DOHH2 (cell line): ENCODE results near the gene DOCK9.

Experiments used
- CTCF ChIP-seq: fragments of 200-600 bp; sonication (generic); IDR thresholded peaks from one replicate; pipeline ENCODE4 v1.5.1; 2014; ENCODE audit warnings: antibody characterized with exemption, mild to moderate bottlenecking, low read depth, low read length; ENCODE audit not compliant: poor library complexity, severe bottlenecking
- EZH2phosphoT487 ChIP-seq: fragments of 200-600 bp; sonication (generic); IDR thresholded peaks from 2 replicates; pipeline ENCODE4 v1.6.1; 2017; ENCODE audit warnings: borderline replicate concordance, mild to moderate bottlenecking, antibody characterized with exemption, low read length, moderate library complexity, mixed read lengths

- TF ChIP-seq CTCF (no peak), EZH2phosphoT487 (no peak)
These were observed 153.3 kb downstream of the DOCK9 start for GRCh38 chr13:98824376-98825160.
